NCI-H1092 treated with DMSO at 0.1 percent for 48 hours (cell line): ENCODE data around the gene F9.
"Not testable (repeated sequence)": the region's sequence is repeated elsewhere in the genome, so short reads cannot be mapped to it uniquely, and the experiment has no call there.

Experiments
- DNase-seq: peaks from one replicate; lab custom pipeline; 2025; lab: John Stamatoyannopoulos, UW

Gene F9

GRCh38 chrX:139530550-139530949 is at the start of gene F9:
TSS of gene F9 (plus strand) at chrX:139530739. CDS start at chrX:139530765, 26 bp downstream.
- no peak for DNase-seq

- no peak for DNase-seq
Observed at GRCh38 chrX:139483699-139484098, 46.8 kb upstream of the F9 start.

- DNase-seq = no peak
Observed at GRCh38 chrX:139484591-139484990, 45.9 kb upstream of the F9 start.

GRCh38 chrX:139495324-139495723 is 35.2 kb upstream of the F9 start:
- no peak for DNase-seq

- DNase-seq = no peak
Observed at GRCh38 chrX:139506333-139506732, 24.2 kb upstream of the F9 start.

GRCh38 chrX:139508099-139508498 is 22.4 kb upstream of the F9 start:
- DNase-seq = no peak

- no peak for DNase-seq
Observed at GRCh38 chrX:139518475-139518874, 12.1 kb upstream of the F9 start.

GRCh38 chrX:139528829-139529228 is 1.7 kb upstream of the F9 start:
- not testable (repeated sequence) for DNase-seq

- no peak for DNase-seq
Observed at GRCh38 chrX:139532834-139533233, 2.3 kb downstream of the F9 start.

GRCh38 chrX:139533444-139533843 is 2.9 kb downstream of the F9 start:
- no peak for DNase-seq

GRCh38 chrX:139538907-139539790 is 8.6 kb downstream of the F9 start:
- DNase-seq = peak; percentile 2

- no peak for DNase-seq
Observed at GRCh38 chrX:139542652-139543051, 12.1 kb downstream of the F9 start.

GRCh38 chrX:139543920-139544319 is 13.4 kb downstream of the F9 start:
- DNase-seq = no peak

GRCh38 chrX:139544591-139544990 is 14.1 kb downstream of the F9 start:
- DNase-seq = no peak

GRCh38 chrX:139554376-139554775 is 23.8 kb downstream of the F9 start:
- no peak for DNase-seq

- DNase-seq = no peak
Observed at GRCh38 chrX:139554991-139555675, 24.6 kb downstream of the F9 start.

GRCh38 chrX:139559383-139560042 is 29.0 kb downstream of the F9 start:
- peak; percentile 14 for DNase-seq

- DNase-seq = no peak
Observed at GRCh38 chrX:139560221-139560620, 29.7 kb downstream of the F9 start.

- no peak for DNase-seq
Observed at GRCh38 chrX:139563251-139563650, 32.7 kb downstream of the F9 start.

GRCh38 chrX:139566981-139567380 is 36.4 kb downstream of the F9 start:
- no peak for DNase-seq

- no peak for DNase-seq
Observed at GRCh38 chrX:139581068-139581467, 50.5 kb downstream of the F9 start.

GRCh38 chrX:139585613-139586012 is 55.1 kb downstream of the F9 start:
- DNase-seq = no peak

GRCh38 chrX:139596068-139596467 is 65.5 kb downstream of the F9 start:
- DNase-seq = no peak
